ENCODE measurements around the gene SPDYE4. TPM values are rescaled to one million over a fixed set of nuclear protein-coding genes. Genes with fewer than 3 reads are reported as not detected.

Gene SPDYE4
- total and polyA plus RNA-seq, 2 experiments from 2014 or later, result not detected

DNA sequence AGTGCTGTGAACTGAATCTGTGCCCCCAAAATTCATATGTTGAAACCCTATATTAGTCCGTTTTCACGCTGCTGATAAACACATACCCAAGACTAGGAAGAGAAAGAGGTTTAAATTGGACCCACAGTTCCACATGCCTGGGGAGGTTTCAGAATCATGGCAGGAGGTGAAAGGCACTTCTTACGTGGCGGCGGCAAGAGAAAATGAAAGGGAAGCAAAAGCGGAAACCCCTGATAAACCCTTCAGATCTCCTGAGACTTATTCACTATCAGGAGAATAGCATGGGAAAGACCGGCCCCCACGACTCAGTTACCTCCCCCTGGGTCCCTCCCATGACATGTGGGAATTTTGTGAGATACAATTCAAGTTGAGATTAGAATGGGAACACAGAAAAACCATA lies 3.7 kb upstream of the SPDYE4 start (continued):
- TF ChIP-seq CTCF (conservative IDR thresholded peaks at IDR 0.05; ENCODE audit: low read depth in 2 of 2) (no peak), ETS1 (IDR thresholded peaks at IDR 0.05) (no peak), EZH2phosphoT487 (IDR thresholded peaks at IDR 0.05; ENCODE audit: unreplicated experiment) (no peak), ZNF331 (CRISPR knock-in tag; IDR thresholded peaks at IDR 0.05; ENCODE audit: low read depth) (no peak), EZH2 (IDR thresholded peaks at IDR 0.05; ENCODE audit: low read depth, unreplicated experiment) (no peak), CREB1 (CRISPR knock-in tag; IDR thresholded peaks at IDR 0.05; ENCODE audit: low read depth) (no peak), POLR2AphosphoS5 (IDR thresholded peaks at IDR 0.05; ENCODE audit: low read depth) (no peak), ZNF114 (CRISPR knock-in tag; IDR thresholded peaks at IDR 0.05) (no peak)

- Histone ChIP-seq H3K4me3 (no peak overlapping the region), H3K4me2 (no peak overlapping the region), H4K20me1 (replicated peaks; ENCODE audit: insufficient read depth) (no peaks in the 10 kb centered on the region), H3K27ac (ENCODE audit: low read depth) (no peak overlapping the region), H3F3A (replicated peaks; ENCODE audit: low read depth) (no peaks in the 10 kb centered on the region), H3K36me3 (ENCODE audit: insufficient read depth) (no peaks in the 10 kb centered on the region), H3K79me2 (replicated peaks; ENCODE audit: insufficient read depth) (no peaks in the 10 kb centered on the region), H3K4me1 (ENCODE audit: insufficient read depth) (no peaks in the 10 kb centered on the region; the same call in 1 of the 2 replicates), H3K27me3 (ENCODE audit: insufficient read depth) (no peaks in the 10 kb centered on the region), H2AFZ (no peak overlapping the region), H3K9me2 (ENCODE audit: insufficient read depth) (no peaks in the 10 kb centered on the region)
- Mint-ChIP-seq H3K27me3 (ENCODE audit: insufficient read depth, low read depth, poor library complexity) (peaks cover 2% of the 10 kb centered on the region), H3K4me3 (no peak overlapping the region; the same call in 2 of the 3 replicates), H3K36me3 (ENCODE audit: low read depth) (peaks cover 4% of the 10 kb centered on the region; the same call in 1 of the 3 replicates), H3K4me1 (peaks cover 11% of the 10 kb centered on the region), H3K27ac (no peak overlapping the region), H3K9me3 (peaks cover 5% of the 10 kb centered on the region)
- no peak for ATAC-seq
- TF ChIP-seq ZNF114 (CRISPR knock-in tag; IDR thresholded peaks at IDR 0.05), result no peak
- no peak for TF ChIP-seq NANOG (IDR thresholded peaks at IDR 0.05; ENCODE audit: borderline replicate concordance)
- no peak for DNase-seq (ENCODE audit: low spot score)
Measured at GRCh38 chr17:8757189-8757588, 1.2 kb downstream of the SPDYE4 start.

DNA sequence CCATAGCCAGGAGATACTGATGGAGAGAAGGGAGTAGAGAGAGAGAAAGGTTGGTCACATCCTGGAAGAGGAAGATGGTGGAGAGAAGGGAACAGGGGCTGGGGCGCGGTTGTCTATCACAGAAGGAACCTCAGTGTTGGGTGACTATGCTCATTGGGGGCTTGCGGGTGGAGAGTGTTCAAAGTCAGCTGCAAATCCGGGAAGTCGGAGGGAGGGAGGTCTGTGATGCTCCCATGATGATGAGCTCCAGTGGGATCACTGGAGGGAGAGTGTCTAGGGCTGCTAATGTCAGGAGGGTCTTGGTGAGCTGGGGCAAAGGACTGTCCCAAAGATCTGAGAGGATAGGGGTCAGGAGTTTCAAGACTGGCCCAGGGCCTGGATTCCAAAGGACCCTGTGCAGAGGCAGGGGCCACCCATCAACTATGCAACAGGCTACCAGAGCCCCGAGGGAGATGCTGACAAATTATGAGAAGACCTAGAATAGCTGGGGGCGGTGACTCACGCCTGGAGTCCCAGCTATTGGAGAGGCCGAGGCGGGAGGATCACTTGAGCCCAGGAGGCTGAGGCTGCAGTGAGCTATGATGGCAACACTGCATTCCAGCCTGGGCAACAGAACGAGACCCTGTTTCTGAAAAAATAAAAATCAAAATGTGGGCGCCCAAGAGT lies 2.6 kb downstream of the SPDYE4 start:
- no peak overlapping the region for H3K4me3 Mint-ChIP-seq
- H3K4me1 Mint-ChIP-seq, result peaks cover 11% of the 10 kb centered on the region
- TF ChIP-seq ZNF462 (CRISPR knock-in tag; IDR thresholded peaks at IDR 0.05), result no peak
- TF ChIP-seq CREB1 (CRISPR knock-in tag; IDR thresholded peaks at IDR 0.05; ENCODE audit: low read depth), result no peak
- no peak for TF ChIP-seq ZNF331 (CRISPR knock-in tag; IDR thresholded peaks at IDR 0.05; ENCODE audit: low read depth)

More for the DNA sequence above, 2.6 kb downstream of the SPDYE4 start:
- Histone ChIP-seq H2AFZ (no peak overlapping the region), H3K36me3 (ENCODE audit: insufficient read depth) (no peaks in the 10 kb centered on the region), H3K4me2 (no peak overlapping the region), H3K4me1 (ENCODE audit: insufficient read depth) (no peaks in the 10 kb centered on the region; the same call in 1 of the 2 replicates), H4K20me1 (replicated peaks; ENCODE audit: insufficient read depth) (no peaks in the 10 kb centered on the region), H3K79me2 (replicated peaks; ENCODE audit: insufficient read depth) (no peaks in the 10 kb centered on the region), H3F3A (replicated peaks; ENCODE audit: low read depth) (no peaks in the 10 kb centered on the region), H3K9me2 (ENCODE audit: insufficient read depth) (no peaks in the 10 kb centered on the region), H3K4me3 (no peak overlapping the region), H3K27ac (ENCODE audit: low read depth) (no peak overlapping the region), H3K27me3 (ENCODE audit: insufficient read depth) (no peaks in the 10 kb centered on the region)
- DNase-seq (ENCODE audit: low spot score) (no peak), ATAC-seq (no peak)
- H3K36me3 Mint-ChIP-seq (ENCODE audit: low read depth), result peaks cover 4% of the 10 kb centered on the region; the same call in 1 of the 3 replicates
- H3K9me3 Mint-ChIP-seq, result no peaks in the 10 kb centered on the region; the same call in 1 of the 3 replicates
- peaks cover 2% of the 10 kb centered on the region for H3K27me3 Mint-ChIP-seq (ENCODE audit: insufficient read depth, low read depth, poor library complexity)
- no peak overlapping the region for H3K27ac Mint-ChIP-seq
